HG03520 (cell line): ENCODE data around the gene TMEM200B.
"Not testable (repeated sequence)": the region's sequence is repeated elsewhere in the genome, so short reads cannot be mapped to it uniquely, and the experiment has no call there.

Experiments used
- ATAC-seq: cut with Tn5 transposase; IDR thresholded peaks from one replicate; pipeline ENCODE4 v1.9.1; 2021; ENCODE audit warnings: mild to moderate bottlenecking, moderate library complexity; ENCODE audit not compliant: unreplicated experiment

The TMEM200B gene

DNA sequence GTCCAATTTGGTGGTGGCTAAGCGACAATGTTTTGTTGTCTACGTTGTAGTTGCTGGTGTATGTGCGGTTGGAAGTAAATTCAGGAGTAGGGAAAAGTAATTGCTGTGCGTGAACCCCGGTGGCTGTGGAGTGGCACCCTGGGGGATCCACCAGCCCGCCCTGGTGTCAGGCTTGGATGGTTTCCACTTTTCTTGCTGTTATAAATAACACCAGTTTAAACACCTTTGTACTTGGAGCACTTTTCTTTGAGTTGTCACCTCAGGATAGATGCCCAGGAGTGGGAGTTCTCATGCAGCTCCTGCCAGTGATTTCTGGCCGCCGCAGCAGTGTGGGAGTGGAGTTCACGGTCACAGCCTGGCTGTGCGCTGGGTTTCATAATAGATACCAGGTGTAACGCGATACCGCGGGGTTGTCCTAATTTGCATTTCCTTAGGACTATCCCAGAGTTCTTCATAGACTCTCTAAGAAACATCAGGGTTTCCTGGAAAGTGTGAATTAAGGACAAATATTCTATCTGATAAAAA lies 12.8 kb upstream of the TMEM200B start:
- ATAC-seq, result no peak

GRCh38 chr1:29134695-29135028 lies 11.0 kb upstream of the TMEM200B start:
- no peak for ATAC-seq

DNA sequence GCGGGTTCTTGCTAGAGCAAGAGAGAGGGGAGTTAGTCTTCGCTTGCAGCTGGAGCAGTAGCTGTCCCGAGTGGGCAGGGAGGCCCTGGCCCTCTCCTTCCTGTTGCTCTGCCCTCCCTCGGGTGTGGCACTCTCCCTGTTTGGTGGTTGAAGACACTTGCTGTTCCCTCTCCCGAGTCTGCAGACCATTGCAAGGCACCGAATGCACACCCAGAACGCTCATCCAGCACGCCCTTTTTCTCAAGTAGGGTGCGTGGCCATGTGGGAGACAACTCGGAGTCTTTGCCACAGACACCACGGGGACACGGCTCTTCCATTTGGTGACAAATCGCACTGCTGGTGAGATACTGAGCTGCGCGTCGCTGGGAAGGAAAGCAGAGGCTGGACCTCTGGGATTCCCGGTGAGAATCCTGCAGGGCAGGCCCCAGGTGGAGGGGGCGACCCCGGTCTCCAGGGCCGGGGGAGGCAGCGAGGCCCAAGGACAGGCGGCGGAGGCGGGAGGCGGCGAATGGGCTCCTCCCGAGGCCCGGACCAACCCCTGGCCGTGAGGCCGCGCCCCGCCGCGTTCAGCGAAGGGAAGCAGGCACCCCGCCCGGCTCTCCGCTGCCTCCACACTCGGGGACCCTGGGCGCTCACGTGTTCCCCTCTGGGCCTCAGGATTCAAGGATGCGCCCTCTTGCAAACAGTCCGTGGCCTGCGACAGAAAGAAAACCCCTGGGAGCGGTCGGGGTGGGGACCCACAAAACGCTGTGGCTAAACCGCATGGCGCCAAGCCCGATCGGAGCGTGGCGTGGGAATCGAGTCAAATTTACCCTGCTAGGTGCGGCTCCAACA lies 10.4 kb upstream of the TMEM200B start:
- no peak for ATAC-seq

DNA sequence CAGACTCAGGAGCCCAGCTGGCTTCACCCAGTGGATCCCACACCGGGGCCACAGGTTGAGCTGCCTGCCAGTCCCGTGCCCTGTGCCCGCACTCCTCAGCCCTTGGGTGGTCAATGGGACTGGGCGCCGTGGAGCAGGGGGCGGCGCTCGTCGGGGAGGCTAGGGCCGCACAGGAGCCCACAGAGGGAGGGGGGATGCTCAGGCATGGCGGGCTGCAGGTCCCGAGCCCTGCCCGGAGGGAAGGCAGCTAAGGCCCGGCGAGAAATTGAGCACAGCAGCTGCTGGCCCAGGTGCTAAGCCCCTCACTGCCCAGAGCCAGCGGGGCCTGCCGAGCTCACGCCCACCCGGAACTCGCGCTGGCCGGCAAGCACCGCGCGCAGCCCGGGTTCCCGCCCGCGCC lies 7.4 kb upstream of the TMEM200B start:
- ATAC-seq, result not testable (repeated sequence)

DNA sequence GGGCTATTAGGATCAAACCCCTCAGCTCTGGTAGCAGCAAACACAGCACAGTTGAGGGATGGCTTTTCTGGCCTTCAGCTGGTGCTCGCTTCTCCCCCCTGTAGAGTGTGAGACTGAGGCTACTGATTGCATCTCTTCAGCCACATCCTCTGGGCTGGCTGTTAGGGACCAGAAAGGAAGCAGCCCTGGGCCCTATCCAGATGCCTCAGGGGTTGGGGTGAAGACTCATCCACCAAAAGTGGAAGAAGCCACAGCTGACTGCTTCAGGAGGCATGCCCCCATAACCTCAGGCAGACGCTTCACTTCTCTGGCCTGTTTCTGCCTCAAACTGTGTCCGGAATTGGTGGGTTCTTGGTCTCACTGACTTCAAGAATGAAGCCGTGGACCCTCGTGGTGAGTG lies 6.2 kb upstream of the TMEM200B start:
- no peak for ATAC-seq

DNA sequence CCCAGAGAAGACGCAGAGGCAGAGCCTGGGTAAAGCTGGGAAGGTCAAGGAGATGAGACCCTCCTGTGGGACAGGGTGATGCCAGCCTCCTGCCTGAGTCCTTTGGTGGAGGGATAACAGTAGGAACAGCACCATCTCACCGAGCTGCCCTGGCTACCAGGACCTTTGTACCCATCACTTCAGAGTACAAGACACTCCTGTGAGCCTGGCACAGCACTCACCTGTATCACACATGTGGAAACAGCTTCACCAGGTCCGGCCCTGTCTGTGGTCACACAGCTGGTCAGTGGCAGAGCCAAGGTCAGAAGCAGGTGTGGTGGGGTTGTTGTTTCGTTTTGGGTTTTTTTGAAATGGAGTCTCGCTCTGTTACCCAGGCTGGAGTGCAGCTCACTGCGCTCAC lies 5.0 kb upstream of the TMEM200B start:
- no peak for ATAC-seq

GRCh38 chr1:29126198-29126597 lies 2.5 kb upstream of the TMEM200B start:
- ATAC-seq, result no peak

DNA sequence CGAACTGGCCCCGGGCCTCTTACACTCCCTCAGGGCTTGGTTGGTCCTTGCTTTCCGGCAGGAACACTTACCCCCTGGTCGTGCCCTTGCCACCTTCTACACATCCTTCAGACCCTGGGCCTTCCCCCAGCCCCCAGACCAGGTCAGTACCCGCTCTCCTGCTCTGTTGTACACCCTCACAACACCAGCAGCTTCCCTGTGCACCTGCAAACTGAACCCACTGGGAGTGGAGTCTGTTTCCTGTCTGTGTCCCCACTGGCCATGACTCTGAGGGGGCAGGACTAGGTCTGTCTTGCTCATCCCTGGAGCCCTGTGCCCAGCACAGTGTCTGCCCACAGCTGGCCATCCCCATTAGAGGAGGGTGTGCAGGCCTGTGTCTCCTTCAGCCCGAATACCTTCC lies 2.1 kb upstream of the TMEM200B start:
- ATAC-seq, result no peak

DNA sequence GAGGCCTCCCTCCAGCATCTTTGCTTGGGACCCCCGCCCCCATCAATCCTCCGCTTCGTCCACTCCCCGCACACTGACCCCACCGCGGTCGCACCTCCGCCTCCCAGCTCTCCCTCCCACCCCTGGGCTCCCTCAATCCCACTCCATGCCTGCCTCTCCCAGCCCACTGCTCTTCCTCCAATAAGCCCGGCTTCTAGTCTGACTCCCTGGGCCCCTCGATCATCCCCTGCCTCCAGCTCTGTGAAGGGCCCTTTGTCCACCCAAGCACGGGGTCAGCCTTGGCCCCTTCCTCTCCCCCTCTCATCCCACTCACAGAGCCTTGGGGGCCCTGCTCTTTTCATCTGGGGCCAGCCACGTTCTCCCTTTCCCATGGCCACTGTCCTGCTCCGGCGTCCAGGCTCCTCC lies 1.5 kb upstream of the TMEM200B start:
- ATAC-seq, result no peak

DNA sequence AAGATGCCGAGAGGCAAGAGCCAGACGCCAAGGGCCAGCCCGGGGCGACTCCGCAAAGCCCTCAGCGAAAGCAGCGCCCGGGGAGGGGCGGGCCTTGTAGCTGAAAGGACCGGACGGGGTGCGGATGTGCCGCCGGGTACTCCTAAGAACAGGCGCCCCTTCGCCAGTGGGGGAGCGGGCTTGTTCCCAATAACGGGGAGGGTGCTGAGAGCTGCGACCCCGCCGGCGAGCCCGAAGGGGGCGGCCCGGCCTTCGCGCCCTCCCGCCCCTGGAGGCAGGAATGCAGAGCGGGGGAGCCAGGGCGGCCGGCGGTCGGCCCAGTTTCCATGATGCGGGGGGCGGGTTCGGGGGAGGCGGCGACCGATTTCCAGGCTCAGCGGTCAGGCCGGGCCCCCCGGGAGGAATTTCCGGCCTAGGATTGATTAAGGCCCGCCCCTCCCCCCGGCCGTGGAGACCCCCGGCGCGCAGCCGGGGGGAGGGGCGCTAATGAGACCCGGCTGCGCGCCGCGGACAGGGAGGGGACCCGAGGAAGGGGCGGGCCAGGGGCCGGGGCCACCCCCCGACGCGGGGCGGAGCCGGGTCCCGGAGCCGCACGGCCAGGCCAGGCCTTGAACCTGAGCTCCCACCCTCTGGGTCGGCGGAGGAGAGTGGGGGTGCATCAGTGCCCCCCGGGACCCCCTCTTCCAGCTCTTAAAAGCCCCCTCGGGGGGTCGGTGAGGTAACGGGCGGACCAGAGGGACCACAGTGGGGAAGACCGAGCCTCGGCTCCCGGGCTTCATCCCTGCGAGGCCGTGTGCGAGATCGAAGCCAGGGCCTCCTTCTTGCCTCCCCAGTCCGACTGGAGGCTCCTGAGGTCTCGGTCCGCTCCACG lies 898 bp upstream of the TMEM200B start:
- no peak for ATAC-seq

DNA sequence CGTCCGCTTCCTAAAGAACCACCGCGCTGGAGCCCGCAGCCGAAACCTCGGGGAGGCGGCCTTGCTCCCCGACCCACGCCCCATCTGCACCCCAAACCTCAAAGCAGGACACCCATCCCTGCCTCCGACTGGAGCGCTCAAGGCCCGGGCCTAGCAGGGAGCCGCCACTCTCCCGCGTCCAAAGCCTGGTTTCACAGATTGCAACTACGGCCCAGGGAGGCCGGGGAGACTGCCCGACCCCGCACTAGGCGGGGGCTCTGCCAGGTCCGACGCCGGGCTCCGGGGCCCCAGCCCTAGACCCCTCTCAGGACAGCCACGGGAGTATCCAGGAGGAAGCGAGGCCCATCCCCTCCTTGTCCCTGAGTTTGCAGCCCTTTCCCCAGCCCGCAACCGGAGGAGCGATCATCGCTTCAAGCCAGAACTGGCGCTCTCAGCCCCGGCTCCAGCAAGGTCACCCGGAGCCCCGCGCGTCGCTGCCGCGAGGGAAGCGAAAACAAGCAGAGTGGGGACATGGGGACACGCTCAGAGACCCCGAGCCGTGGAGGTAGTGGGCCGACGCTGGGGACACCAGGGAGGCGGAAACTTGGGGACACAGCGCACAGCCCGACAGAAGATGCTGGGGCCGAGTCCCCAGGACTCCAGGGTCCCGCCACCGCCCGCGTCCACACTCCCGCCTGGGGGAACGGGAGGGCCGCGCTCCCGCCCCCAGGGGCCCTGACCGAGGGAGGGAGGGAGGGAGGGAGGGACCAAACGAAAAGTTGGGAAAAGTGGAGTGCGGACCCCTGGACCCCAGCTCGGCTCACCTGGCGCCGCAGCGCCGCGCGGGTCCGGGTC lies 433 bp downstream of the TMEM200B start:
- ATAC-seq, result no peak

GRCh38 chr1:29122682-29123052 lies 1.0 kb downstream of the TMEM200B start:
- no peak for ATAC-seq

- no peak for ATAC-seq
Measured at GRCh38 chr1:29121936-29122681, 1.6 kb downstream of the TMEM200B start.

DNA sequence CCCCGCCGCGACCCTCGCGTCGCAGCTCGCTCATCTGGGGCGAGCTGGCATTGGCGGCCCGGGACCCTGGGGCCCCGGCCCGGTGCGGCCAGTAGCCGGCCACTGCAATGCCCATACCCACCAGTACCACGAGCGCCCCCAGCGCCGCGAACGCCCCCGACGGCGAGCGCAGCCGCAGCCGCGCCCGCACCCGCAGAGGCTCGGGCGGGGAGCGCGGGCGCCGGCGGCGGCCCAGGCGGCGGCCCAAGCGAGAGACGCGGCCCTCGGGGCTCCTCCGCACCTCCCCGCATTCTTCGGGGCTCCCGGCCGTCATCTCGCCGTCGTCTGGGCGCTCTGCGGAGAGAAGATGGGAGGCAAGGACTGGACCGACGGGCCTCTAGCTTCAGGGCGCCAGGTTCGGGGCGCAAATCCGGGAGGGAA lies 2.2 kb downstream of the TMEM200B start:
- no peak for ATAC-seq

GRCh38 chr1:29120947-29121485 lies 2.7 kb downstream of the TMEM200B start:
- no peak for ATAC-seq

DNA sequence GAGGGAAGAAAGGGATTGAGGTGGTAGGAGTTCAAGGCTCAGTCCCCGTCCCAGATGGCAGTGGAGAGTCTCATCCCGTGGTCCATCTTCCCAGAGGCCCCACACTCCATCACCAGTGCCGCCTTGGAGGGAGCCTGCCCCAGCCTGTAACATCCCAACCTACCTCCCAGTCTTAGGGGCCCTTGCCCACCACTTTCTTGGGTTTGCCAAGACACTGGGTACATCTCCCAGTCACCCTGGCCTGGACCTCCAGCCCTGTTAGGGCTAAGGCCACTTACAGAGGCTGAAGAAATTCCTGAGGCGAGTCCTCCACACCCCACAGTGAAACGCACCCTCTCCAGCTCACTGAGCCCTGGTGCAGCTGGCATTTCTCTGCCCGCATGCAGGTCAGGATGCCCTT lies 3.3 kb downstream of the TMEM200B start:
- no peak for ATAC-seq

DNA sequence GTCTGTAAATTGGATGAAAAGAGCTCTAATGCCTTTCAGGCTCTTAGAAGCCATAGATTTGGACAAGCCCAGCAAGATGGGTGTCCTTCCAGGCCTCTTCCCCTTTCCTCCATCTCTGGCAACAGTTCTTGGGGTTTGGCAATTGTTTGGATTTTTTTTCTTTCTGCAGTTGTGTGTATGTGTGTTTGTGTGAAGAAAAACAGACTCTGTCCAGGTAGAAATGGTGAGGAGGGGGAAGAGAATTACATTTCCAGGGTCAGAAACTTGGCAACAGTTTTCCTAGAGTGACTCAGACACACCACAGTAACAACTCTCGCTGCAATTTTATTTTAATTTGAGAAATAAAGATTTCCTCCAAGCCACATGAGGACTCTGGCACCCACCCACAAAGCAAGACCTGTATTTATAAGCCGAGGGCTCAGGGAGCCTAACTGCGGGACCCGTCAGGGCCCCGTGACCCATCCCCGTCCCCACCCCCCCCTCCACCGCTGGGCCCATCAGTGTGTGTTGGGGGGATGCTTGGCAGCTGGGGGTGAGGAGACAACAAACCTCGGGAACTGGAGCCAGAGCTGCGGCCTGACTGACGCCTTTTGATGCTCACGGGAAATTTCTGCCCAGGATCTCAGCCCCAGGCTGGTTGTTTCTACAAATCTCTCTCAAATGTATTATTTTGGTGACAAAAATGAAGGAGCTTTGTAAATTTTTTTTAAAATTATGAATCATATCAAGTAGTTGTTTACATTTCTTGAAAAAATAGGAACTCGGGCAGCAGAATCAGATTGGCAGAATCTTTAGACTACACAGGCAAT lies 4.4 kb downstream of the TMEM200B start:
- no peak for ATAC-seq

DNA sequence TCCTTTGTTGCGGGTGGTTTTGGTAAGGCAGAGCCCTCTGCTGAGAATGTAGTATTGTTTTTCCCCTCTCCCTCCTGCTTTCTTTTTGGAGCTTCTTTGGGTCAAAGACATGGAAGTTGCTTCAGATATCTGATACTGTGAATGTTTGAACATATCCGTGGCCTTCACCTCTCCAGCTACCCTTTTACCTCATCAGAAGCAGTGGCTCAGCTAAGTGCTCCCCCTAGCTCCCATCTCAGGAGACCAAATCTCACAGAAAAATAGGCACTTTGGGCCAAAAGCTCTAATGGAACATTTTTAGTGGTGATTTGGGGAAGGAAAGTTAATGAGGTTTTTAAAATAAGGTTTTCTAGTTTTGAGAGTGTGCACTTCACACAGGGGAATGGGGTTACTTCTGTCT lies 6.3 kb downstream of the TMEM200B start:
- no peak for ATAC-seq

DNA sequence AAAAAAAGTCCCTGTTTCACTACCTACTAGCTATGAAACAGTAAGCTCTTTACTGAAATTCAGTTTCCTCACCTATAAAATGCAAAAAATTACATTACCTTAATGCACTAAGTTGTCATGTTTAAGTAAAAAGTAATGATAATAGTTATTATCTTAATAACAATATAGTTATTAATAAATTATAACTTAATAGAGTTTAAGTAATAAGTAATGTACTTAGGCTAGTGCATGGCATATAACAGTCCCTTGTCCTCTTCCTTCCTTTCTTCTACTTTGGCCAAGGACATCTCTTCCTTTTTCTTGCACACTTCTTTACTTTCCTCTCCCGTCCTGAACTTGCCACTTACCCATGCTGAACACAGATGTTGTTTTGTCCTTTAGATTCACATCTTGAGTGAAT lies 9.0 kb downstream of the TMEM200B start:
- ATAC-seq, result no peak
